DND-41 (cell line): Measurements from ENCODE around the gene ELOVL5.

ENCODE experiments used
- EZH2 ChIP-seq: IDR thresholded peaks from 3 replicates; pipeline ENCODE4 v1.6.1; 2012; ENCODE audit warnings: borderline replicate concordance, low read depth, mild to moderate bottlenecking, moderate library complexity, low read length, inconsistent platforms; ENCODE audit not compliant: severe bottlenecking
- TF ChIP-seq, protein P1 (sequence below): IDR thresholded peaks from 2 replicates; pipeline ENCODE4 v1.5.1; 2012; ENCODE audit warnings: borderline replicate concordance, low read length, moderate library complexity, mild to moderate bottlenecking; ENCODE audit not compliant: poor library complexity, severe bottlenecking; ENCODE audit errors: extremely low read depth

DNA sequence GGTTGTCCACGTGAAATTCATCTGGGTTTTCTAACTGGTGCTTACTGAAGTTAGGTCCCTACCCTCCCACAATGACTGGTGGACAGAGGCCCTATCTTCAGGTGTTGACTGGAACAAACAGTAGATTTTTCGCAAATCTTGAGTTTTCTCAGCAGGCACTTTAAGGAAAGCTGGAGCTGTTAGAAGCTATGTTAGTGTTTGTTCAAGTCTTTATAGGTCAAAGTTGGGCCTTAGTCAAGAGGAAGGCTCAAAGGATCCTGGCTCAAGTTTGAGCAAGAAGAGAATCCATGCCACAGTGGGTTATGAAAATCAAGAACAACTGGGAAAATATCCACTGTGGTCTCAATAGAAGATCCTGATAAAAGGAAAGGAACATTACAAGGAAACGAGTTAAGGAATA, 48.5 kb upstream of the ELOVL5 start:
- TF ChIP-seq, protein P1, sequence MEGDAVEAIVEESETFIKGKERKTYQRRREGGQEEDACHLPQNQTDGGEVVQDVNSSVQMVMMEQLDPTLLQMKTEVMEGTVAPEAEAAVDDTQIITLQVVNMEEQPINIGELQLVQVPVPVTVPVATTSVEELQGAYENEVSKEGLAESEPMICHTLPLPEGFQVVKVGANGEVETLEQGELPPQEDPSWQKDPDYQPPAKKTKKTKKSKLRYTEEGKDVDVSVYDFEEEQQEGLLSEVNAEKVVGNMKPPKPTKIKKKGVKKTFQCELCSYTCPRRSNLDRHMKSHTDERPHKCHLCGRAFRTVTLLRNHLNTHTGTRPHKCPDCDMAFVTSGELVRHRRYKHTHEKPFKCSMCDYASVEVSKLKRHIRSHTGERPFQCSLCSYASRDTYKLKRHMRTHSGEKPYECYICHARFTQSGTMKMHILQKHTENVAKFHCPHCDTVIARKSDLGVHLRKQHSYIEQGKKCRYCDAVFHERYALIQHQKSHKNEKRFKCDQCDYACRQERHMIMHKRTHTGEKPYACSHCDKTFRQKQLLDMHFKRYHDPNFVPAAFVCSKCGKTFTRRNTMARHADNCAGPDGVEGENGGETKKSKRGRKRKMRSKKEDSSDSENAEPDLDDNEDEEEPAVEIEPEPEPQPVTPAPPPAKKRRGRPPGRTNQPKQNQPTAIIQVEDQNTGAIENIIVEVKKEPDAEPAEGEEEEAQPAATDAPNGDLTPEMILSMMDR = no peak
- no peak for TF ChIP-seq EZH2
